Ishikawa (cell line): ENCODE data around the gene SOS1.

Experiments
- CEBPB ChIP-seq: IDR thresholded peaks from 2 replicates; pipeline ENCODE4 v1.6.1; 2012
- CREB1 ChIP-seq: IDR thresholded peaks from 2 replicates; pipeline ENCODE4 v1.6.1; 2012; ENCODE audit warnings: low read depth
- EGR1 ChIP-seq: IDR thresholded peaks from 2 replicates; pipeline ENCODE4 v1.6.1; 2012
- EP300 ChIP-seq: IDR thresholded peaks from 2 replicates; pipeline ENCODE4 v1.6.1; 2012; ENCODE audit warnings: borderline replicate concordance
- FOXM1 ChIP-seq: IDR thresholded peaks from 2 replicates; pipeline ENCODE4 v1.6.1; 2012; ENCODE audit warnings: low read depth, borderline replicate concordance
- NFIC ChIP-seq: IDR thresholded peaks from 2 replicates; pipeline ENCODE4 v1.6.1; 2012
- RAD21 ChIP-seq: IDR thresholded peaks from 2 replicates; pipeline ENCODE4 v1.6.1; 2012; ENCODE audit warnings: low read depth
- TAF1 ChIP-seq: IDR thresholded peaks from 2 replicates; pipeline ENCODE4 v1.6.1; 2012; ENCODE audit warnings: low read depth, mild to moderate bottlenecking
- TCF12 ChIP-seq: IDR thresholded peaks from 2 replicates; pipeline ENCODE4 v1.6.1; 2012; ENCODE audit warnings: low read depth
- TEAD4 ChIP-seq: IDR thresholded peaks from 2 replicates; pipeline ENCODE4 v1.6.1; 2012
- YY1 ChIP-seq: IDR thresholded peaks from 2 replicates; pipeline ENCODE4 v1.6.1; 2012; ENCODE audit warnings: low read depth
- ZBTB7A ChIP-seq: IDR thresholded peaks from 2 replicates; pipeline ENCODE4 v1.6.1; 2012; ENCODE audit warnings: low read depth
- TF ChIP-seq, protein P1 (sequence below): IDR thresholded peaks from 2 replicates; pipeline ENCODE4 v1.6.1; 2012; ENCODE audit warnings: low read depth, mild to moderate bottlenecking
- TF ChIP-seq, protein P2 (sequence below): IDR thresholded peaks from 2 replicates; pipeline ENCODE4 v1.6.1; 2012
- TF ChIP-seq, protein P3 (sequence below): IDR thresholded peaks from 2 replicates; pipeline ENCODE4 v1.6.1; 2012

The SOS1 gene

DNA sequence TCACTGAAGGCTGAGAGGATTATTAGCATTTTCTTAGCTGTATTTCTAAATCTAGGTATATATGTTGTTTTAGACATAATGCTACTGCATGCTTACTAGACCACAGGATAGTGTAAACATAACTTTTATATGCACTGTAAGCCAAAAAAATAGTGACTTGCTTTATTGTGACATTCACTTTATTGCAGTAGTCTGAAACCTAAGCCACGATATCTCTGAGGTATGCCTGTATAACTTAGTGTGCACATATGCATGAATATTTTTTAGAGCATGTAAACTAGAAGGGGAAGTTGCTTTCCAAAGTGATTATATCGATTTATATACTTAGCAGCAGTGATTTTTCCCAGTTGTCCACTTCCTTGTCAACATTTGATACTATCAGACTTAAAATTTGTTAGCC is 81.8 kb downstream of the SOS1 start:
- TF ChIP-seq, protein P1, sequence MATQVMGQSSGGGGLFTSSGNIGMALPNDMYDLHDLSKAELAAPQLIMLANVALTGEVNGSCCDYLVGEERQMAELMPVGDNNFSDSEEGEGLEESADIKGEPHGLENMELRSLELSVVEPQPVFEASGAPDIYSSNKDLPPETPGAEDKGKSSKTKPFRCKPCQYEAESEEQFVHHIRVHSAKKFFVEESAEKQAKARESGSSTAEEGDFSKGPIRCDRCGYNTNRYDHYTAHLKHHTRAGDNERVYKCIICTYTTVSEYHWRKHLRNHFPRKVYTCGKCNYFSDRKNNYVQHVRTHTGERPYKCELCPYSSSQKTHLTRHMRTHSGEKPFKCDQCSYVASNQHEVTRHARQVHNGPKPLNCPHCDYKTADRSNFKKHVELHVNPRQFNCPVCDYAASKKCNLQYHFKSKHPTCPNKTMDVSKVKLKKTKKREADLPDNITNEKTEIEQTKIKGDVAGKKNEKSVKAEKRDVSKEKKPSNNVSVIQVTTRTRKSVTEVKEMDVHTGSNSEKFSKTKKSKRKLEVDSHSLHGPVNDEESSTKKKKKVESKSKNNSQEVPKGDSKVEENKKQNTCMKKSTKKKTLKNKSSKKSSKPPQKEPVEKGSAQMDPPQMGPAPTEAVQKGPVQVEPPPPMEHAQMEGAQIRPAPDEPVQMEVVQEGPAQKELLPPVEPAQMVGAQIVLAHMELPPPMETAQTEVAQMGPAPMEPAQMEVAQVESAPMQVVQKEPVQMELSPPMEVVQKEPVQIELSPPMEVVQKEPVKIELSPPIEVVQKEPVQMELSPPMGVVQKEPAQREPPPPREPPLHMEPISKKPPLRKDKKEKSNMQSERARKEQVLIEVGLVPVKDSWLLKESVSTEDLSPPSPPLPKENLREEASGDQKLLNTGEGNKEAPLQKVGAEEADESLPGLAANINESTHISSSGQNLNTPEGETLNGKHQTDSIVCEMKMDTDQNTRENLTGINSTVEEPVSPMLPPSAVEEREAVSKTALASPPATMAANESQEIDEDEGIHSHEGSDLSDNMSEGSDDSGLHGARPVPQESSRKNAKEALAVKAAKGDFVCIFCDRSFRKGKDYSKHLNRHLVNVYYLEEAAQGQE: no peak
- no peak for TF ChIP-seq EP300
- TF ChIP-seq, protein P2, sequence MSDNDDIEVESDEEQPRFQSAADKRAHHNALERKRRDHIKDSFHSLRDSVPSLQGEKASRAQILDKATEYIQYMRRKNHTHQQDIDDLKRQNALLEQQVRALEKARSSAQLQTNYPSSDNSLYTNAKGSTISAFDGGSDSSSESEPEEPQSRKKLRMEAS: no peak
- TF ChIP-seq NFIC: no peak
- TF ChIP-seq RAD21: no peak
- no peak for TF ChIP-seq CREB1
- no peak for TF ChIP-seq YY1
- TF ChIP-seq TEAD4: no peak
- TF ChIP-seq ZBTB7A: no peak
- no peak for TF ChIP-seq TCF12
- no peak for TF ChIP-seq TAF1
- no peak for TF ChIP-seq CEBPB
- no peak for TF ChIP-seq FOXM1
- TF ChIP-seq, protein P3, sequence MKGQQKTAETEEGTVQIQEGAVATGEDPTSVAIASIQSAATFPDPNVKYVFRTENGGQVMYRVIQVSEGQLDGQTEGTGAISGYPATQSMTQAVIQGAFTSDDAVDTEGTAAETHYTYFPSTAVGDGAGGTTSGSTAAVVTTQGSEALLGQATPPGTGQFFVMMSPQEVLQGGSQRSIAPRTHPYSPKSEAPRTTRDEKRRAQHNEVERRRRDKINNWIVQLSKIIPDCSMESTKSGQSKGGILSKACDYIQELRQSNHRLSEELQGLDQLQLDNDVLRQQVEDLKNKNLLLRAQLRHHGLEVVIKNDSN: no peak
- TF ChIP-seq EGR1: no peak

DNA sequence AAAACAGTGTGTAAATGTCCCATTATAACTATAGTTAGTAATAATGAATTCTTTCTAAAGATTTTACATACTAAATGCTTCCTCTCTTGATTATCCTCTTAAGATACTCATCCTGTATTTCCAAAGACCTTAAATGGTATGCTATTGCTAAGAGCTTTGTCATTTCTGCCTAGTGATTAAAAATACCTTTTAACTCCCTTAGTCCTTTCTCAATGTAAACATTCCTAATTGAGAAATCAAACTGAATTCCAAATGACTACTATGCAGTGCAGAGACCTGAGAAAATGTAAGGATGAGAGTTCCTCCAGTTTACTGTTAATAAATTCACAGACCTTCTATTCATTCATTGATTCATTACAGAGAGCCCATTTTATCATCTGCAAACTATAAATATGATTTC is 86.9 kb downstream of the SOS1 start:
- TF ChIP-seq CEBPB (no peak), CREB1 (no peak), YY1 (no peak), TAF1 (no peak), EP300 (no peak), RAD21 (no peak), NFIC (no peak), EGR1 (no peak), ZBTB7A (no peak), FOXM1 (no peak)
- TF ChIP-seq, protein P1: no peak
- TF ChIP-seq, protein P3: no peak

DNA sequence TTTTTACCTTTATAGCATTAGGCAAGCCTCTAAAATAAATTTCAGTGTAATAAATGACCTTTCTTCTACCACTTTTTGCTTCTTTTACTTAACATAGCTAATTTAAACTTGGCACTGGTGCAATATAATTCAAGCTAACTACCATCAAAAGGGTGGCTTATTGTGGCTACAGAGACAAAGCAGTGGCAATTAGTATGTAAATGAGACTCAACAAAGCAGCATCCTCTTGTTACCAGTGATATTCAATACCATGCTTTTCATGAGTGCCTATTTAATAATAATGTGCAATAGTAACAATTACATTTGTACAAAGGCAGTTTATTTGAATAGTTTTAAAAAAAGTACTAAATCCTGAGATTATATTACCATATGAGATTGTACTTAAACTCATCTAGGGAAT is 93.4 kb downstream of the SOS1 start:
- TF ChIP-seq, protein P1: no peak
- TF ChIP-seq TEAD4: no peak
- TF ChIP-seq, protein P3: no peak
- no peak for TF ChIP-seq EP300
- TF ChIP-seq NFIC: no peak
- TF ChIP-seq ZBTB7A: no peak
- TF ChIP-seq CREB1: no peak
- TF ChIP-seq CEBPB: no peak
- TF ChIP-seq TCF12: no peak
- no peak for TF ChIP-seq FOXM1
- no peak for TF ChIP-seq TAF1
- TF ChIP-seq RAD21: no peak
- TF ChIP-seq EGR1: no peak
- TF ChIP-seq YY1: no peak

DNA sequence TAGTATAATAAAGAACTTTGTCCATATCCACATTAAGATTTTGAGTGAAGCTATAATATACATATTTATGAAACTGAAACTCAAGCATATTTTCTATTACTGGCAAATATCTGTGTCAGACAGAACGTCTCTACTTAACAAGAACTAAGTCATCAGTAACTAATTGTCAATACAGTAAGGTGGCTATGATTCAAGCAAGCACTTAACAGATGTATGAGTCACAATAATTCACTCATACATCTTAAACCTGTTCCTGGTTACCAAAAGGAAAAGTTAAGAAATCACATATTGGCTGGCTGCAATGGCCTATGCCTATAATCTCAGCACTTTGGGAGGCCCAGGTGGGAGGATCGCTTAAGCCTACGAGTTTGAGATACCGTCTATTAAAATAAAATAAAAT is 96.0 kb downstream of the SOS1 start:
- TF ChIP-seq ZBTB7A (no peak), YY1 (no peak), EP300 (no peak), TAF1 (no peak), EGR1 (no peak), RAD21 (no peak), NFIC (no peak), TEAD4 (no peak), TCF12 (no peak), CEBPB (no peak)
- TF ChIP-seq, protein P1: no peak
- TF ChIP-seq, protein P2: no peak
- TF ChIP-seq, protein P3: no peak
